ENCODE measurements around the gene SLC35E2B. TPM values are rescaled to one million over a fixed set of nuclear protein-coding genes. Genes with fewer than 3 reads are reported as not detected.
"Not testable (repeated sequence)": the region's sequence is repeated elsewhere in the genome, so short reads cannot be mapped to it uniquely, and the experiment has no call there.

Gene SLC35E2B
- total and polyA plus RNA-seq, 11 donors, result 12.2 to 29.2 (median 20.1) TPM

- H3K36me3 ChIP-seq, result peaks cover 0 to 18% (median 7%) of the 10 kb centered on the region in 9 donors
- TF ChIP-seq, protein P1, sequence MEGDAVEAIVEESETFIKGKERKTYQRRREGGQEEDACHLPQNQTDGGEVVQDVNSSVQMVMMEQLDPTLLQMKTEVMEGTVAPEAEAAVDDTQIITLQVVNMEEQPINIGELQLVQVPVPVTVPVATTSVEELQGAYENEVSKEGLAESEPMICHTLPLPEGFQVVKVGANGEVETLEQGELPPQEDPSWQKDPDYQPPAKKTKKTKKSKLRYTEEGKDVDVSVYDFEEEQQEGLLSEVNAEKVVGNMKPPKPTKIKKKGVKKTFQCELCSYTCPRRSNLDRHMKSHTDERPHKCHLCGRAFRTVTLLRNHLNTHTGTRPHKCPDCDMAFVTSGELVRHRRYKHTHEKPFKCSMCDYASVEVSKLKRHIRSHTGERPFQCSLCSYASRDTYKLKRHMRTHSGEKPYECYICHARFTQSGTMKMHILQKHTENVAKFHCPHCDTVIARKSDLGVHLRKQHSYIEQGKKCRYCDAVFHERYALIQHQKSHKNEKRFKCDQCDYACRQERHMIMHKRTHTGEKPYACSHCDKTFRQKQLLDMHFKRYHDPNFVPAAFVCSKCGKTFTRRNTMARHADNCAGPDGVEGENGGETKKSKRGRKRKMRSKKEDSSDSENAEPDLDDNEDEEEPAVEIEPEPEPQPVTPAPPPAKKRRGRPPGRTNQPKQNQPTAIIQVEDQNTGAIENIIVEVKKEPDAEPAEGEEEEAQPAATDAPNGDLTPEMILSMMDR (IDR thresholded peaks at IDR 0.05), result no peak
- TF ChIP-seq POLR2A (IDR thresholded peaks at IDR 0.05), result no peak
- 57 to 69% (median 59%) methylated on average over 36 to 39 of the region's 39 CpGs for WGBS, 4 donors
- peak overlapping the region in 2 of 12 donors; percentile 5 to 26 for H3K4me3 ChIP-seq
- H3K27me3 ChIP-seq, result no peaks in the 10 kb centered on the region
- no peaks in the 10 kb centered on the region for H3K9me3 ChIP-seq
- intact Hi-C loops (cut with DNase I), result no loop called here
- peak in 4 of 5 donors; percentile 25 to 59 (median 53) for DNase-seq
- H3K27ac ChIP-seq, result peak overlapping the region in 10 of 12 donors; percentile 40 to 79 (median 57)
- ATAC-seq, result peak in 3 of 4 donors; percentile 20 to 79 (median 30)
- peaks cover 0 to 31% (median 13%) of the 10 kb centered on the region in 12 donors for H3K4me1 ChIP-seq
Observed at GRCh38 chr1:1677718-1678580, 14.6 kb downstream of the SLC35E2B start.

GRCh38 chr1:1676087-1676486 is 16.5 kb downstream of the SLC35E2B start:
- H3K27ac ChIP-seq; H3K27me3 ChIP-seq; H3K4me3 ChIP-seq; DNase-seq; H3K9me3 ChIP-seq; ATAC-seq; intact Hi-C loops (cut with DNase I): not testable (repeated sequence)
- 78 to 90% (median 86%) methylated on average over 4 to 8 of the region's 21 CpGs; no CpG with 5 or more reads in 1 of the 4 donors for WGBS, 4 donors
- Histone ChIP-seq H3K4me1 (peaks cover 0 to 30% (median 13%) of the 10 kb centered on the region in 12 donors), H3K36me3 (peaks cover 0 to 35% (median 18%) of the 10 kb centered on the region in 9 donors)

DNA sequence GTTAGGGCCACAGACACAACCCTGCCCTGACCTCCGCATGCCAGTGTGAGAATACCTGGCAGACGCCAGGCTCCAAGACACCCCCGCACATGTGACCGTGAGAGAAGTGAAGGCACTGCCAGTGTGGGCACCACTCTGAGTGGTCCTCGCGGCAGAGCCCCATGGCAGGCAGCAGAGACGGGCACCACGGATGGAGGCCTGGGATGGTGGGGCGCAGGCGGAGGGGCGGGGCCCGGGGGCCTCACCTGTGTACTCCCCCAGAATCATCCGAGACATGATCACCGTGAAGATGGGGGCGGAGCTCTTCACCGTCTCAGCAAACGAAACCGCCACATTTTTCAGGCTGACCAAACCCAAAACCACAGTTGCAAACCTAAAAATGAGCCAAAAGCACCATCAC is 17.4 kb downstream of the SLC35E2B start:
- intact Hi-C loops (cut with DNase I); H3K27me3 ChIP-seq; ATAC-seq; H3K27ac ChIP-seq; H3K4me3 ChIP-seq; DNase-seq; H3K9me3 ChIP-seq: not testable (repeated sequence)
- Histone ChIP-seq H3K36me3 (peaks cover 0 to 40% (median 24%) of the 10 kb centered on the region in 9 donors), H3K4me1 (peaks cover 0 to 26% (median 13%) of the 10 kb centered on the region in 12 donors)
- 93 to 97% (median 94%) methylated on average over 7 to 16 of the region's 18 CpGs; no CpG with 5 or more reads in 1 of the 4 donors for WGBS, 4 donors

GRCh38 chr1:1674806-1675205 is 17.8 kb downstream of the SLC35E2B start:
- H3K27me3 ChIP-seq; DNase-seq; H3K4me3 ChIP-seq; intact Hi-C loops (cut with DNase I); ATAC-seq; H3K9me3 ChIP-seq; H3K27ac ChIP-seq: not testable (repeated sequence)
- H3K36me3 ChIP-seq, result peaks cover 0 to 41% (median 26%) of the 10 kb centered on the region in 9 donors
- 79 to 94% (median 83%) methylated on average over 13 to 17 of the region's 21 CpGs for WGBS, 4 donors
- peaks cover 0 to 26% (median 13%) of the 10 kb centered on the region in 12 donors for H3K4me1 ChIP-seq

GRCh38 chr1:1672181-1672965 is 20.2 kb downstream of the SLC35E2B start:
- Histone ChIP-seq H3K27me3 (no peaks in the 10 kb centered on the region), H3K9me3 (no peaks in the 10 kb centered on the region), H3K27ac (no peak overlapping the region), H3K4me3 (no peak overlapping the region), H3K4me1 (peaks cover 0 to 8% (median 0%) of the 10 kb centered on the region in 12 donors), H3K36me3 (peaks cover 0 to 64% (median 45%) of the 10 kb centered on the region in 9 donors)
- no peak for TF ChIP-seq POLR2A (IDR thresholded peaks at IDR 0.05)
- TF ChIP-seq, protein P1 (IDR thresholded peaks at IDR 0.05), result no peak
- intact Hi-C loops (cut with DNase I), result no loop called here
- ATAC-seq (no peak), DNase-seq (no peak)
- 94 to 96% (median 95%) methylated on average over 25 of the region's 25 CpGs for WGBS, 4 donors

All from heart left ventricle (tissue), 16 donors.